WERI-Rb-1 (cell line): ENCODE results near the gene NAALAD2.

Source experiments
- DNase-seq: peaks from one replicate; pipeline ENCODE4 v3.0.0-alpha.2; 2020
- H3K27ac ChIP-seq: fragments of 250-450 bp; sonication (Bioruptor Pico); 2 replicates; pipeline ENCODE4 v1.5.1; 2020; ENCODE audit warnings: mild to moderate bottlenecking, moderate library complexity
- H3K27me3 ChIP-seq: fragments of 250-450 bp; sonication (Bioruptor Pico); 2 replicates; pipeline ENCODE4 v1.5.1; 2021; ENCODE audit warnings: mild to moderate bottlenecking, low read depth, moderate library complexity; ENCODE audit not compliant: insufficient read depth, severe bottlenecking
- H3K36me3 ChIP-seq: fragments of 250-450 bp; sonication (Bioruptor Pico); 2 replicates; pipeline ENCODE4 v1.5.1; 2020; ENCODE audit warnings: mild to moderate bottlenecking, moderate library complexity
- H3K4me3 ChIP-seq: 2 replicates; pipeline ENCODE4 v1.5.1; 2011; ENCODE audit warnings: low read depth, mild to moderate bottlenecking, control low read depth, low read length
- H3K9me3 ChIP-seq: fragments of 250-450 bp; sonication (Bioruptor Pico); 2 replicates; pipeline ENCODE4 v1.5.1; 2021; ENCODE audit warnings: mild to moderate bottlenecking, moderate library complexity; ENCODE audit not compliant: severe bottlenecking
- TF ChIP-seq, protein P1 (sequence below): IDR thresholded peaks from 2 replicates; pipeline ENCODE4 v1.5.1; 2011; ENCODE audit warnings: low read depth, mild to moderate bottlenecking, control low read depth, inconsistent platforms, low read length

NAALAD2 gene

DNA sequence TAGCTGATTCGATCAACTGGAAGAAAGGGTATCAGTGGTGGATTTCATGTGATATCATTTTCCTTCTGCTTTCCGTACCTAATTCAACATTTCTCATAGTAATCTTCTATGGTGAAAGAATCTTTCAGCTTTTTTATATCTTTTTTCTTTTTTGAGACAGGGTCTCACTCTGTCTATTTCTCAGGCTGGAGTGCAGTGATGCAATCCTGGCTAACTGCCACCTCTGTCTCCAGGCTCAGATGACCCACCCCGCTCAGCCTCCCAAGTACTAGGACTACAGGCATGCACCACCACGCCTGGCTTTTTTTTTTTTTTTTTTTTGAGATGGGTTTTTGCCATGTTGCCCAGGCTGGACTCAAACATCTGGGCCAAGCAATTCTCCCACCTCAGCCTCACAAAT, 107.0 kb downstream of the NAALAD2 start:
- Histone ChIP-seq H3K36me3 (no peaks in the 10 kb centered on the region), H3K27ac (no peak overlapping the region)
- TF ChIP-seq, protein P1, sequence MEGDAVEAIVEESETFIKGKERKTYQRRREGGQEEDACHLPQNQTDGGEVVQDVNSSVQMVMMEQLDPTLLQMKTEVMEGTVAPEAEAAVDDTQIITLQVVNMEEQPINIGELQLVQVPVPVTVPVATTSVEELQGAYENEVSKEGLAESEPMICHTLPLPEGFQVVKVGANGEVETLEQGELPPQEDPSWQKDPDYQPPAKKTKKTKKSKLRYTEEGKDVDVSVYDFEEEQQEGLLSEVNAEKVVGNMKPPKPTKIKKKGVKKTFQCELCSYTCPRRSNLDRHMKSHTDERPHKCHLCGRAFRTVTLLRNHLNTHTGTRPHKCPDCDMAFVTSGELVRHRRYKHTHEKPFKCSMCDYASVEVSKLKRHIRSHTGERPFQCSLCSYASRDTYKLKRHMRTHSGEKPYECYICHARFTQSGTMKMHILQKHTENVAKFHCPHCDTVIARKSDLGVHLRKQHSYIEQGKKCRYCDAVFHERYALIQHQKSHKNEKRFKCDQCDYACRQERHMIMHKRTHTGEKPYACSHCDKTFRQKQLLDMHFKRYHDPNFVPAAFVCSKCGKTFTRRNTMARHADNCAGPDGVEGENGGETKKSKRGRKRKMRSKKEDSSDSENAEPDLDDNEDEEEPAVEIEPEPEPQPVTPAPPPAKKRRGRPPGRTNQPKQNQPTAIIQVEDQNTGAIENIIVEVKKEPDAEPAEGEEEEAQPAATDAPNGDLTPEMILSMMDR: no peak

More for the DNA sequence above, 107.0 kb downstream of the NAALAD2 start:
- no peak overlapping the region for H3K4me3 ChIP-seq
- no peak for DNase-seq
- no peaks in the 10 kb centered on the region for H3K9me3 ChIP-seq
- no peaks in the 10 kb centered on the region for H3K27me3 ChIP-seq
